CD4-positive, alpha-beta T cell (primary cell): Measurements from ENCODE around the gene FOLR1. TPM values are rescaled to one million over a fixed set of nuclear protein-coding genes. Genes with fewer than 3 reads are reported as not detected.

Experiments
- ATAC-seq: fragments of 200-7000 bp; cut with Tn5 transposase; one replicate; pipeline ENCODE4 v1.10.0; 2022; ENCODE audit warnings: mild to moderate bottlenecking; ENCODE audit not compliant: poor library complexity
- CTCF ChIA-PET: fragments of 350-600 bp; sonication (Branson Sonifier 250); formaldehyde crosslinking; loops from one replicate; lab custom pipeline; 2021; ENCODE audit warnings: antibody characterized with exemption, inconsistent platforms; lab: Charles Lee
- POLR2A ChIA-PET: fragments of 350-600 bp; sonication (Branson Sonifier 250); formaldehyde crosslinking; loops from one replicate; lab custom pipeline; 2021; ENCODE audit warnings: antibody characterized with exemption, inconsistent platforms; lab: Charles Lee
- DNase-seq, 14 experiments: peaks; one replicate each; pipeline ENCODE4 v3.0.0-alpha.2; 2013 to 2020; ENCODE audit warnings: mixed read lengths in 2 of 14
- H3K27ac ChIP-seq, 2 donors: one replicate each; pipeline versions ENCODE4 v1.5.1 to v1.7.0; 2013; ENCODE audit warnings: low read length in 2 of 2, low read depth in 1 of 2, mild to moderate bottlenecking in 1 of 2
- H3K27me3 ChIP-seq, 2 experiments: 1 replicate in 1 of 2; 2 replicates in 1 of 2; pipeline versions ENCODE4 v1.6.1 to v1.7.0; 2013; ENCODE audit warnings: low read length in 2 of 2, control low read depth in 1 of 2, mild to moderate bottlenecking in 1 of 2, moderate library complexity in 1 of 2; ENCODE audit not compliant: insufficient read depth in 2 of 2, control insufficient read depth in 1 of 2
- H3K36me3 ChIP-seq: one replicate; pipeline ENCODE4 v1.6.1; 2013; ENCODE audit warnings: low read length, control low read depth; ENCODE audit not compliant: insufficient read depth
- H3K4me1 ChIP-seq: one replicate; pipeline ENCODE4 v1.6.1; 2013; ENCODE audit warnings: low read length, control low read depth; ENCODE audit not compliant: insufficient read depth
- H3K4me3 ChIP-seq: one replicate; pipeline ENCODE4 v1.5.1; 2013; ENCODE audit warnings: mild to moderate bottlenecking, low read length, moderate library complexity
- H3K9me3 ChIP-seq, 2 experiments: 1 replicate in 1 of 2; 2 replicates in 1 of 2; pipeline versions ENCODE4 v1.6.1 to v1.7.0; 2013; ENCODE audit warnings: low read length in 2 of 2, mild to moderate bottlenecking in 2 of 2, control low read depth in 1 of 2, moderate library complexity in 1 of 2; ENCODE audit not compliant: control insufficient read depth in 1 of 2, insufficient read depth in 1 of 2
- H3K27ac Mint-ChIP-seq: one replicate; pipeline ENCODE4 v1.8.0; 2020; ENCODE audit warnings: mixed read lengths
- H3K27me3 Mint-ChIP-seq: one replicate; pipeline ENCODE4 v1.8.0; 2021; ENCODE audit warnings: mixed read lengths
- H3K36me3 Mint-ChIP-seq: one replicate; pipeline ENCODE4 v1.8.0; 2021; ENCODE audit warnings: low read depth, mixed read lengths
- H3K4me1 Mint-ChIP-seq: one replicate; pipeline ENCODE4 v1.8.0; 2021; ENCODE audit warnings: low read depth, mixed read lengths
- H3K4me3 Mint-ChIP-seq: one replicate; pipeline ENCODE4 v1.8.0; 2020; ENCODE audit warnings: mild to moderate bottlenecking, mixed read lengths
- H3K9me3 Mint-ChIP-seq: one replicate; pipeline ENCODE4 v1.8.0; 2020; ENCODE audit warnings: mixed read lengths
- CTCF ChIP-seq: fragments of 200-600 bp; IDR thresholded peaks from one replicate; pipeline ENCODE4 v1.8.0; 2022; ENCODE audit warnings: antibody characterized with exemption, mild to moderate bottlenecking
- intact Hi-C, 2 experiments: fragments of 100-400 bp; cut with DNase I in 1 of 2; cut with micrococcal nuclease in 1 of 2; formaldehyde crosslinking; loops; one replicate each; pipeline versions ENCODE4 v1.15.1 to v1.9.0; 2023 to 2025; cut with DNase I, micrococcal nuclease
- total RNA-seq, 174 experiments: library from RNA in 2 of 174; stranded (reverse) in 2 of 174; gene quantifications; one replicate each; pipeline ENCODE4 v1.2.3 and lab custom pipeline; 2021 to 2026

Gene FOLR1
- total RNA-seq, 2 experiments from 2014 or later, result not detected

DNA sequence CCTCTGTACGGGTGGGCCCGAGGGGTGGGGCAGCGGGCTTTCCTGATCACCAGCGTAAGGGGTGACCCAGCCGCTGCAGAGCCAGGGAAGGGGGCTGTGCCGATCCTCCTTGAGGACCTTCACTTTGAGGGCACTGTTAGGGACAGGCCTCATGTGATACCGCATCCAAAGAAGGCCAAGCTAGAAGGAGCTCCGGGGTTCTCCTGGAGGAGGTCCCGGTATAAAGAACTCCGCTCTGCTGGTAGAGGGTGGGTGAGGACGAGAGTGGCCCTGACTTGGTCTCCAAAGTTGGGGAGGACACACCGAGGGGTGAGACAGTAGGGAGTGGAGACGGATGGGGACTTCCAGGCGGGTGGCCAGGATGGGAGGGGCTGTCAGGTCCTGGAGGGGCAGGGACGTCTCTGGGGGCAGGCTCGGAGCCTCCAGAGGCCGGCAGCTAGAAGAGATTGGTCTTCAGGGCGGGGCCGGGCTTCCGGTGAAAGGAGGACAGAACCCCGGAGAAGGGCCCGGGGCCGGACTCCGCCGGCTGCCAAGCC lies 47.4 kb downstream of the FOLR1 start:
- ATAC-seq, result no peak
- TF ChIP-seq CTCF, result no peak
- Mint-ChIP-seq H3K27me3 (peaks cover 45% of the 10 kb centered on the region), H3K27ac (no peak overlapping the region), H3K9me3 (no peaks in the 10 kb centered on the region), H3K4me3 (peak overlapping the region; percentile 51), H3K36me3 (peaks cover 29% of the 10 kb centered on the region), H3K4me1 (peaks cover 29% of the 10 kb centered on the region)
- no peak overlapping the region for H3K4me3 ChIP-seq
- H3K9me3 ChIP-seq, result peaks cover 0 to 21% of the 10 kb centered on the region in 2 experiments
- H3K36me3 ChIP-seq, result peaks cover 29% of the 10 kb centered on the region
- peaks cover 28% of the 10 kb centered on the region for H3K4me1 ChIP-seq
- H3K27me3 ChIP-seq, result peaks cover 41 to 50% of the 10 kb centered on the region in 2 experiments
- POLR2A ChIA-PET, result no interaction called here
- CTCF ChIA-PET, result no interaction called here
- peak in 1 of 14 experiments; percentile 29 for DNase-seq
- H3K27ac ChIP-seq, result no peak overlapping the region
- intact Hi-C loops, result no loop called here

- Mint-ChIP-seq H3K4me1 (peaks cover 35% of the 10 kb centered on the region), H3K9me3 (no peaks in the 10 kb centered on the region), H3K4me3 (peak overlapping the region; percentile 71), H3K36me3 (peaks cover 23% of the 10 kb centered on the region), H3K27ac (no peak overlapping the region), H3K27me3 (peaks cover 45% of the 10 kb centered on the region)
- Histone ChIP-seq H3K36me3 (peaks cover 25% of the 10 kb centered on the region), H3K27me3 (peaks cover 46 to 56% of the 10 kb centered on the region in 2 experiments), H3K4me3 (no peak overlapping the region), H3K4me1 (peaks cover 32% of the 10 kb centered on the region), H3K27ac (no peak overlapping the region), H3K9me3 (peaks cover 0 to 24% of the 10 kb centered on the region in 2 experiments)
- intact Hi-C loops, result no loop called here
- TF ChIP-seq CTCF, result no peak
- peak in 2 of 14 experiments; percentile 33 to 37 for DNase-seq
- ChIA-PET CTCF (no interaction called here), POLR2A (interaction anchor here (1.2 kb wide), 1 partner anchor 16 kb away, joined by 4 read pairs; the partner anchor contains the start of gene INPPL1)
- ATAC-seq, result no peak
These were observed 48.0 kb downstream of the FOLR1 start for GRCh38 chr11:72239849-72240460.

- intact Hi-C loops, result no loop called here
- Histone ChIP-seq H3K4me1 (peaks cover 32% of the 10 kb centered on the region), H3K27ac (no peak overlapping the region), H3K9me3 (peaks cover 0 to 26% of the 10 kb centered on the region in 2 experiments), H3K27me3 (peaks cover 54 to 63% of the 10 kb centered on the region in 2 experiments), H3K36me3 (peaks cover 18% of the 10 kb centered on the region), H3K4me3 (no peak overlapping the region)
- no peak for TF ChIP-seq CTCF
- peaks cover 35% of the 10 kb centered on the region for H3K4me1 Mint-ChIP-seq
- H3K4me3 Mint-ChIP-seq, result peak overlapping the region; percentile 71
- POLR2A ChIA-PET, result interaction anchor here (0.5 to 1.2 kb wide), 2 partner anchors 13 to 17 kb away, joined by 3 to 4 read pairs; partner anchors contain the start of gene INPPL1
- H3K9me3 Mint-ChIP-seq, result no peaks in the 10 kb centered on the region
- CTCF ChIA-PET, result no interaction called here
- DNase-seq (peak in 1 of 14 experiments; percentile 34), ATAC-seq (no peak)
- H3K27me3 Mint-ChIP-seq, result peaks cover 45% of the 10 kb centered on the region
- H3K36me3 Mint-ChIP-seq, result peaks cover 17% of the 10 kb centered on the region
- H3K27ac Mint-ChIP-seq, result no peak overlapping the region
These were observed 48.7 kb downstream of the FOLR1 start for GRCh38 chr11:72240461-72241290.
